Neural progenitor cell (in vitro differentiated cells): Measurements from ENCODE around the gene RIPPLY1. TPM values are rescaled to one million over a fixed set of nuclear protein-coding genes. Genes with fewer than 3 reads are reported as not detected.

ENCODE experiments used
- DNase-seq: peaks from one replicate; pipeline ENCODE4 v3.0.0-alpha.2; 2016; ENCODE audit warnings: low spot score
- H2AFZ ChIP-seq: fragments of 200-600 bp; sonication (generic); replicated peaks from 2 replicates; pipeline ENCODE4 v1.6.1; 2016; ENCODE audit warnings: antibody characterized with exemption
- H3F3A ChIP-seq: fragments of 200-600 bp; sonication (generic); 2 replicates; pipeline ENCODE4 v1.6.1; 2016; ENCODE audit warnings: antibody characterized with exemption, low read depth
- H3K27ac ChIP-seq: fragments of 200-600 bp; sonication (generic); 2 replicates; pipeline ENCODE4 v1.5.1; 2016; ENCODE audit warnings: mild to moderate bottlenecking
- H3K27me3 ChIP-seq: fragments of 200-600 bp; sonication (generic); 2 replicates; pipeline ENCODE4 v1.6.1; 2016; ENCODE audit warnings: mild to moderate bottlenecking, moderate library complexity
- H3K36me3 ChIP-seq: fragments of 200-600 bp; sonication (generic); 2 replicates; pipeline ENCODE4 v1.5.1; 2016
- H3K4me1 ChIP-seq: fragments of 200-600 bp; sonication (generic); 2 replicates; pipeline ENCODE4 v1.6.1; 2016; ENCODE audit warnings: mixed run types
- H3K4me2 ChIP-seq: fragments of 200-600 bp; sonication (generic); 2 replicates; pipeline ENCODE4 v1.6.1; 2016
- H3K4me3 ChIP-seq: fragments of 200-600 bp; sonication (generic); 2 replicates; pipeline ENCODE4 v1.5.1; 2016
- H3K79me2 ChIP-seq: fragments of 200-600 bp; sonication (generic); 2 replicates; pipeline ENCODE4 v1.6.1; 2016; ENCODE audit warnings: low read depth
- H3K9ac ChIP-seq: fragments of 200-600 bp; sonication (generic); 2 replicates; pipeline ENCODE4 v1.6.1; 2016
- H3K9me3 ChIP-seq: fragments of 200-600 bp; sonication (generic); 2 replicates; pipeline ENCODE4 v1.5.1; 2016; ENCODE audit warnings: low read depth
- H4K20me1 ChIP-seq: fragments of 200-600 bp; sonication (generic); 2 replicates; pipeline ENCODE4 v1.6.1; 2016; ENCODE audit warnings: low read depth
- H3K27ac Mint-ChIP-seq: 3 replicates; pipeline ENCODE4 v1.8.0; 2021; ENCODE audit warnings: mixed read lengths
- H3K27me3 Mint-ChIP-seq: 2 replicates; pipeline ENCODE4 v1.8.0; 2022; ENCODE audit warnings: low read depth, mild to moderate bottlenecking, inconsistent platforms, moderate library complexity, mixed read lengths; ENCODE audit not compliant: insufficient read depth
- H3K36me3 Mint-ChIP-seq: 3 replicates; pipeline ENCODE4 v1.8.0; 2021; ENCODE audit warnings: mixed read lengths
- H3K4me1 Mint-ChIP-seq: 3 replicates; pipeline ENCODE4 v1.8.0; 2021; ENCODE audit warnings: mixed read lengths
- H3K4me3 Mint-ChIP-seq: 3 replicates; pipeline ENCODE4 v1.8.0; 2021; ENCODE audit warnings: mild to moderate bottlenecking, moderate library complexity, mixed read lengths
- H3K9me3 Mint-ChIP-seq: 3 replicates; pipeline ENCODE4 v1.8.0; 2020; ENCODE audit warnings: mixed read lengths
- CTCF ChIP-seq: fragments of 200-600 bp; sonication (generic); IDR thresholded peaks from 2 replicates; pipeline ENCODE4 v1.5.1; 2017; ENCODE audit warnings: antibody characterized with exemption, mild to moderate bottlenecking
- EZH2 ChIP-seq: fragments of 200-600 bp; sonication (generic); IDR thresholded peaks from 2 replicates; pipeline ENCODE4 v1.6.1; 2017; ENCODE audit warnings: antibody characterized with exemption, mild to moderate bottlenecking, moderate library complexity
- EZH2phosphoT487 ChIP-seq: fragments of 200-600 bp; sonication (generic); IDR thresholded peaks from 2 replicates; pipeline ENCODE4 v1.6.1; 2017; ENCODE audit warnings: antibody characterized with exemption
- total RNA-seq: library from RNA; depleted of rRNA; stranded (reverse); fragments of >200 nt; gene quantifications from 2 replicates; pipeline ENCODE4 v1.2.3, GENCODE V29; 2015; ENCODE audit warnings: low replicate concordance

RIPPLY1 gene
- total RNA-seq, 1 donor from 2014 or later, result not detected

DNA sequence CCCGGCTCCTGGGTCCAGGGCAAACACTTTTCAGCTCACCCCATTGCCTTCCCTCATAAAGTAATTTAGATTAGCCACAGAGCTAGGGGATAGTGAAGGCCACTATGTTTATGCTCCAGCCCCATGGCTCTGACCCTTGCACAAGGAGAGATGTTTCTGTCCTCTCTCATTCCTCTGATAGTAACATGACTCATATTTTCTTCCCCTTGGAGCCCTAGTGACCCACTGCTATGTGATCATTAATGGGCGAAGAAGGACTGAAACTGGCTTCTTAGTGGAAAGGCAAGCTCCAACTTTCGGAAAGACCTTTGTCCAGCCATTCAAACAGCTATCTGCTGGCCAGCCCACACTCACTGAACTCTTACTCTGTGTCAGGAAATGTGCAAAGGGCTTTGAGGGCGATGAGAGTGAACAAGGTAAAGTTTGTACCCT lies 29.4 kb upstream of the RIPPLY1 start:
- Histone ChIP-seq H3K4me2 (no peak overlapping the region), H3K4me1 (no peaks in the 10 kb centered on the region), H3K9me3 (no peaks in the 10 kb centered on the region), H3K9ac (no peak overlapping the region), H3K27ac (no peak overlapping the region), H3K36me3 (no peaks in the 10 kb centered on the region), H4K20me1 (no peaks in the 10 kb centered on the region), H2AFZ (no peak overlapping the region), H3K4me3 (no peak overlapping the region), H3F3A (no peaks in the 10 kb centered on the region), H3K27me3 (no peaks in the 10 kb centered on the region), H3K79me2 (no peaks in the 10 kb centered on the region)
- TF ChIP-seq CTCF, result no peak
- no peak for TF ChIP-seq EZH2phosphoT487
- TF ChIP-seq EZH2, result no peak
- Mint-ChIP-seq H3K9me3 (no peaks in the 10 kb centered on the region), H3K36me3 (no peaks in the 10 kb centered on the region), H3K27me3 (no peaks in the 10 kb centered on the region), H3K4me1 (peaks cover 10% of the 10 kb centered on the region), H3K27ac (no peak overlapping the region), H3K4me3 (no peak overlapping the region)
- DNase-seq, result no peak

- Histone ChIP-seq H3F3A (no peaks in the 10 kb centered on the region), H2AFZ (no peak overlapping the region), H3K4me1 (no peaks in the 10 kb centered on the region), H3K9ac (no peak overlapping the region), H3K4me2 (no peak overlapping the region), H3K9me3 (no peaks in the 10 kb centered on the region), H4K20me1 (no peaks in the 10 kb centered on the region), H3K4me3 (no peak overlapping the region), H3K27me3 (no peaks in the 10 kb centered on the region), H3K27ac (no peak overlapping the region), H3K79me2 (no peaks in the 10 kb centered on the region), H3K36me3 (no peaks in the 10 kb centered on the region)
- no peak for DNase-seq
- Mint-ChIP-seq H3K4me3 (no peak overlapping the region), H3K27me3 (no peaks in the 10 kb centered on the region), H3K36me3 (no peaks in the 10 kb centered on the region), H3K4me1 (peaks cover 10% of the 10 kb centered on the region), H3K9me3 (no peaks in the 10 kb centered on the region), H3K27ac (no peak overlapping the region)
- TF ChIP-seq CTCF (no peak), EZH2 (no peak), EZH2phosphoT487 (no peak)
These were observed 28.8 kb upstream of the RIPPLY1 start for GRCh38 chrX:106931831-106932491.

GRCh38 chrX:106928227-106928626 lies 25.1 kb upstream of the RIPPLY1 start:
- Histone ChIP-seq H3K79me2 (no peaks in the 10 kb centered on the region), H3F3A (no peaks in the 10 kb centered on the region), H3K9ac (no peak overlapping the region), H3K27me3 (no peaks in the 10 kb centered on the region), H3K4me2 (no peak overlapping the region), H3K9me3 (no peaks in the 10 kb centered on the region), H3K36me3 (no peaks in the 10 kb centered on the region), H3K27ac (no peak overlapping the region), H4K20me1 (no peaks in the 10 kb centered on the region), H3K4me1 (no peaks in the 10 kb centered on the region), H2AFZ (no peak overlapping the region), H3K4me3 (no peak overlapping the region)
- no peak for TF ChIP-seq CTCF
- TF ChIP-seq EZH2, result no peak
- no peak for TF ChIP-seq EZH2phosphoT487
- no peaks in the 10 kb centered on the region for H3K27me3 Mint-ChIP-seq
- no peak overlapping the region for H3K27ac Mint-ChIP-seq
- no peaks in the 10 kb centered on the region for H3K9me3 Mint-ChIP-seq
- H3K4me1 Mint-ChIP-seq, result peaks cover 7% of the 10 kb centered on the region
- H3K36me3 Mint-ChIP-seq, result no peaks in the 10 kb centered on the region
- H3K4me3 Mint-ChIP-seq, result no peak overlapping the region
- DNase-seq, result no peak
